HepG2 (cell line): ENCODE data around the gene DCAF6. TPM values are rescaled to one million over a fixed set of nuclear protein-coding genes. Genes with fewer than 3 reads are reported as not detected.

Source experiments
- CBX1 ChIP-seq: IDR thresholded peaks from one replicate; pipeline ENCODE4 v1.6.1; 2016; ENCODE audit warnings: antibody characterized with exemption, low read depth
- CHD2 ChIP-seq: IDR thresholded peaks from 2 replicates; pipeline ENCODE4 v1.6.1; 2011; ENCODE audit warnings: low read depth, low read length, improper control_type of control experiment
- DMAP1 ChIP-seq: IDR thresholded peaks from 2 replicates; pipeline ENCODE4 v1.6.1; 2016
- KMT2B ChIP-seq: IDR thresholded peaks from 2 replicates; pipeline ENCODE4 v1.6.1; 2016; ENCODE audit warnings: missing genetic modification reagents, missing compliant biosample characterization
- POLR2AphosphoS5 ChIP-seq: IDR thresholded peaks from 2 replicates; pipeline ENCODE4 v1.6.1; 2012; ENCODE audit warnings: low read depth, low read length
- RAD21 ChIP-seq: fragments of 450-650 bp; formaldehyde crosslinking; IDR thresholded peaks from 2 replicates; pipeline ENCODE4 v1.5.0; 2020; ENCODE audit warnings: mild to moderate bottlenecking
- RBM22 ChIP-seq: fragments of 200-400 bp; formaldehyde crosslinking; optimal IDR thresholded peaks from 2 replicates; pipeline ENCODE3; 2017; ENCODE audit warnings: mild to moderate bottlenecking, low read length, moderate library complexity
- RFX3 ChIP-seq: IDR thresholded peaks from 2 replicates; pipeline ENCODE4 v1.6.1; 2016; ENCODE audit warnings: missing biosample characterization, missing genetic modification reagents
- SUZ12 ChIP-seq: fragments of 150-350 bp; IDR thresholded peaks from 2 replicates; pipeline ENCODE4 v1.6.1; 2014; ENCODE audit warnings: low read depth, low read length
- XBP1 ChIP-seq: sonication (generic); formaldehyde crosslinking; IDR thresholded peaks from 2 replicates; pipeline ENCODE4 v1.5.0; 2020; ENCODE audit warnings: missing genetic modification reagents
- ZBTB42 ChIP-seq: sonication (generic); formaldehyde crosslinking; IDR thresholded peaks from 2 replicates; pipeline ENCODE4 v1.5.0; 2020; ENCODE audit warnings: mild to moderate bottlenecking, missing genetic modification reagents
- ZNF296 ChIP-seq: sonication (generic); formaldehyde crosslinking; conservative IDR thresholded peaks from 2 replicates; pipeline ENCODE4 v1.5.0; 2020; ENCODE audit warnings: mild to moderate bottlenecking, missing genetic modification reagents
- ZNF335 ChIP-seq: sonication (generic); formaldehyde crosslinking; IDR thresholded peaks from 2 replicates; pipeline ENCODE4 v1.4.0; 2020; ENCODE audit warnings: missing genetic modification reagents
- ZNF703 ChIP-seq: sonication (generic); formaldehyde crosslinking; IDR thresholded peaks from 2 replicates; pipeline ENCODE4 v1.5.1; 2020; ENCODE audit warnings: missing genetic modification reagents, mild to moderate bottlenecking, moderate library complexity, borderline replicate concordance
- ZNF781 ChIP-seq: sonication (generic); formaldehyde crosslinking; IDR thresholded peaks from 2 replicates; pipeline ENCODE4 v1.5.1; 2020; ENCODE audit warnings: borderline replicate concordance, mild to moderate bottlenecking, missing genetic modification reagents; ENCODE audit errors: not compliant biosample characterization
- polyA plus RNA-seq, 8 experiments: library from polyadenylated mRNA; depleted of rRNA in 3 of 8; stranded (reverse) in 7 of 8; unstranded in 1 of 8; fragments of >200 nt; fragmentation: Illumina TruSeq in 4 of 8; extraction: Trizol in 4 of 8; gene quantifications; 2 replicates each; pipeline versions ENCODE4 v1.2.1 to v1.2.3, GENCODE V29; 2011 to 2016; ENCODE audit warnings: low read depth in 4 of 8, missing spikeins in 1 of 8, mixed read lengths in 1 of 8; ENCODE audit not compliant: insufficient read depth in 1 of 8
- total RNA-seq, 5 experiments: library from RNA; depleted of rRNA; stranded (reverse); fragments of >200 nt; fragmentation: Illumina TruSeq; extraction: Trizol; gene quantifications; 2 replicates each; pipeline ENCODE4 v1.2.3, GENCODE V29; 2016; ENCODE audit warnings: low read depth in 1 of 5
- TF ChIP-seq, protein P1 (sequence below): IDR thresholded peaks from 2 replicates; pipeline ENCODE4 v1.6.1; 2012; ENCODE audit warnings: inconsistent platforms
- TF ChIP-seq, protein P2 (sequence below): sonication (generic); formaldehyde crosslinking; IDR thresholded peaks from 2 replicates; pipeline ENCODE4 v1.8.0; 2023; ENCODE audit warnings: mild to moderate bottlenecking, missing genetic modification reagents
- TF ChIP-seq, protein P3 (sequence below): sonication (generic); formaldehyde crosslinking; conservative IDR thresholded peaks from 2 replicates; pipeline ENCODE4 v1.5.0; 2020; ENCODE audit warnings: missing genetic modification reagents
- TF ChIP-seq, protein P4 (sequence below): sonication (generic); formaldehyde crosslinking; IDR thresholded peaks from 2 replicates; pipeline ENCODE4 v1.8.0; 2022; ENCODE audit warnings: mild to moderate bottlenecking, missing genetic modification reagents; ENCODE audit not compliant: insufficient replicate concordance
- TF ChIP-seq, protein P5 (sequence below): sonication (generic); formaldehyde crosslinking; IDR thresholded peaks from 2 replicates; pipeline ENCODE4 v1.4.0; 2020; ENCODE audit warnings: missing genetic modification reagents, borderline replicate concordance
- TF ChIP-seq, protein P6 (sequence below): sonication (generic); formaldehyde crosslinking; IDR thresholded peaks from 2 replicates; pipeline ENCODE4 v1.8.1; 2023; ENCODE audit warnings: mild to moderate bottlenecking, missing genetic modification reagents, borderline replicate concordance

Gene DCAF6
- total and polyA plus RNA-seq, 2 of the 13 experiments (the other 11 are each of a cell fraction or from before 2014, with no cell fraction given), result 24.7 to 33.7 TPM

DNA sequence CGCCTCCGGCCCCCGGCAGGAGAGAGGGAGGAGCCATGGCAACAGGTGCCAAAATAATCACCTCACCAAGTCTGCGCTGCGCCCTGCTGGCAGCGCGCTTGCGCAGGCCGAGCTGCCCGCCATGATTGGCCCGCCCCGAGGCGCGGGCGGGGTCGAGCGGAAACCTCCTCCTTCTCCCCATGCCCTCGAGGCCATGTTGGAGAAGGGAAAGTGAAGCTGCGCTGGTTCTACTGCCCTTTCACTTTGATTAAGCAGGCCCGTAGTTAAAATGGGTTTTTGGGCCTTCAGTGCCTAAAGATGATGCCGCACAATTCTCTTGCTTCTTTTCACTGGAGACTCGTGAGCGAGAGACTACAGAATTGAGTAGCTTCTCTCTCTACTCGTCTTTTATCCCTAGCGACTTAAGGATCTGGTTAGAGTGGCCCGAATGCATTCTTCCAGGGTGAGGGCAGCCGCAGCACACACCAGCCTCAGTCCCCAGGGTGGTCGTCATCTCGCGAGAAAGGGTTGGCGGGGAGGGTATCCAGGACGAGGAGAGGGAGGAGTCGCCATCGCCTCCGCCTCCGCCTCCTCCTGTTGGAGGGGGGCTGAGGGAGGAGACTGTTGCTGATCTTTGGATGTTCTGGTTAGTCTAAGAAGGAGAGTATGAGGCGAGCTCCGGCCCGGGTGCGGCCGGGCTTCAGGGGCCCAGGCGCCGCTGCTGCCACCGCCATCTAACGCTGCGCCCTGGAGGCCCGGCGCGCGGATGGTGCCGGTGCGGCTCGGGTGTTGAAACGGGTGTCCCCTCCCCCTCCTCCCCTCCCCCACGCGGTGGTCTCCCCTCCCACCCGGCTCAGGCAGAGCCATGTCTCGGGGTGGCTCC, at the start of gene DCAF6 (continued):
- TF ChIP-seq ZNF781 (no peak), XBP1 (CRISPR knock-in tag) (no peak; the same call in 1 of the 2 replicates), RFX3 (CRISPR knock-in tag) (peak; percentile 85), KMT2B (CRISPR knock-in tag) (peak; percentile 70; the same call in 1 of the 2 replicates), CBX1 (no peak), DMAP1 (CRISPR knock-in tag) (peak; percentile 88), CHD2 (peak; percentile 98), SUZ12 (no peak), ZNF703 (CRISPR knock-in tag) (no peak), ZNF296 (CRISPR knock-in tag) (no peak), RBM22 (peak; percentile 72), RAD21 (CRISPR knock-in tag) (peak; percentile 18; the same call in 1 of the 2 replicates), ZNF335 (CRISPR knock-in tag) (peak; percentile 27; the same call in 1 of the 2 replicates), POLR2AphosphoS5 (peak; percentile 93), ZBTB42 (CRISPR knock-in tag) (no peak)
- TF ChIP-seq, protein P1, sequence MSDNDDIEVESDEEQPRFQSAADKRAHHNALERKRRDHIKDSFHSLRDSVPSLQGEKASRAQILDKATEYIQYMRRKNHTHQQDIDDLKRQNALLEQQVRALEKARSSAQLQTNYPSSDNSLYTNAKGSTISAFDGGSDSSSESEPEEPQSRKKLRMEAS, result peak; percentile 74
- TF ChIP-seq, protein P2, sequence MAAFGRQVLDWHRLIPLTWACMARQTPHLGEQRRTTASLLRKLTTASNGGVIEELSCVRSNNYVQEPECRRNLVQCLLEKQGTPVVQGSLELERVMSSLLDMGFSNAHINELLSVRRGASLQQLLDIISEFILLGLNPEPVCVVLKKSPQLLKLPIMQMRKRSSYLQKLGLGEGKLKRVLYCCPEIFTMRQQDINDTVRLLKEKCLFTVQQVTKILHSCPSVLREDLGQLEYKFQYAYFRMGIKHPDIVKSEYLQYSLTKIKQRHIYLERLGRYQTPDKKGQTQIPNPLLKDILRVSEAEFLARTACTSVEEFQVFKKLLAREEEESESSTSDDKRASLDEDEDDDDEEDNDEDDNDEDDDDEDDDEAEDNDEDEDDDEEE (CRISPR knock-in tag), result peak; percentile 71
- TF ChIP-seq, protein P3, sequence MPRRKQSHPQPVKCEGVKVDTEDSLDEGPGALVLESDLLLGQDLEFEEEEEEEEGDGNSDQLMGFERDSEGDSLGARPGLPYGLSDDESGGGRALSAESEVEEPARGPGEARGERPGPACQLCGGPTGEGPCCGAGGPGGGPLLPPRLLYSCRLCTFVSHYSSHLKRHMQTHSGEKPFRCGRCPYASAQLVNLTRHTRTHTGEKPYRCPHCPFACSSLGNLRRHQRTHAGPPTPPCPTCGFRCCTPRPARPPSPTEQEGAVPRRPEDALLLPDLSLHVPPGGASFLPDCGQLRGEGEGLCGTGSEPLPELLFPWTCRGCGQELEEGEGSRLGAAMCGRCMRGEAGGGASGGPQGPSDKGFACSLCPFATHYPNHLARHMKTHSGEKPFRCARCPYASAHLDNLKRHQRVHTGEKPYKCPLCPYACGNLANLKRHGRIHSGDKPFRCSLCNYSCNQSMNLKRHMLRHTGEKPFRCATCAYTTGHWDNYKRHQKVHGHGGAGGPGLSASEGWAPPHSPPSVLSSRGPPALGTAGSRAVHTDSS, result no peak
- TF ChIP-seq, protein P4, sequence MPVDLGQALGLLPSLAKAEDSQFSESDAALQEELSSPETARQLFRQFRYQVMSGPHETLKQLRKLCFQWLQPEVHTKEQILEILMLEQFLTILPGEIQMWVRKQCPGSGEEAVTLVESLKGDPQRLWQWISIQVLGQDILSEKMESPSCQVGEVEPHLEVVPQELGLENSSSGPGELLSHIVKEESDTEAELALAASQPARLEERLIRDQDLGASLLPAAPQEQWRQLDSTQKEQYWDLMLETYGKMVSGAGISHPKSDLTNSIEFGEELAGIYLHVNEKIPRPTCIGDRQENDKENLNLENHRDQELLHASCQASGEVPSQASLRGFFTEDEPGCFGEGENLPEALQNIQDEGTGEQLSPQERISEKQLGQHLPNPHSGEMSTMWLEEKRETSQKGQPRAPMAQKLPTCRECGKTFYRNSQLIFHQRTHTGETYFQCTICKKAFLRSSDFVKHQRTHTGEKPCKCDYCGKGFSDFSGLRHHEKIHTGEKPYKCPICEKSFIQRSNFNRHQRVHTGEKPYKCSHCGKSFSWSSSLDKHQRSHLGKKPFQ, result peak; percentile 85
- TF ChIP-seq, protein P5, sequence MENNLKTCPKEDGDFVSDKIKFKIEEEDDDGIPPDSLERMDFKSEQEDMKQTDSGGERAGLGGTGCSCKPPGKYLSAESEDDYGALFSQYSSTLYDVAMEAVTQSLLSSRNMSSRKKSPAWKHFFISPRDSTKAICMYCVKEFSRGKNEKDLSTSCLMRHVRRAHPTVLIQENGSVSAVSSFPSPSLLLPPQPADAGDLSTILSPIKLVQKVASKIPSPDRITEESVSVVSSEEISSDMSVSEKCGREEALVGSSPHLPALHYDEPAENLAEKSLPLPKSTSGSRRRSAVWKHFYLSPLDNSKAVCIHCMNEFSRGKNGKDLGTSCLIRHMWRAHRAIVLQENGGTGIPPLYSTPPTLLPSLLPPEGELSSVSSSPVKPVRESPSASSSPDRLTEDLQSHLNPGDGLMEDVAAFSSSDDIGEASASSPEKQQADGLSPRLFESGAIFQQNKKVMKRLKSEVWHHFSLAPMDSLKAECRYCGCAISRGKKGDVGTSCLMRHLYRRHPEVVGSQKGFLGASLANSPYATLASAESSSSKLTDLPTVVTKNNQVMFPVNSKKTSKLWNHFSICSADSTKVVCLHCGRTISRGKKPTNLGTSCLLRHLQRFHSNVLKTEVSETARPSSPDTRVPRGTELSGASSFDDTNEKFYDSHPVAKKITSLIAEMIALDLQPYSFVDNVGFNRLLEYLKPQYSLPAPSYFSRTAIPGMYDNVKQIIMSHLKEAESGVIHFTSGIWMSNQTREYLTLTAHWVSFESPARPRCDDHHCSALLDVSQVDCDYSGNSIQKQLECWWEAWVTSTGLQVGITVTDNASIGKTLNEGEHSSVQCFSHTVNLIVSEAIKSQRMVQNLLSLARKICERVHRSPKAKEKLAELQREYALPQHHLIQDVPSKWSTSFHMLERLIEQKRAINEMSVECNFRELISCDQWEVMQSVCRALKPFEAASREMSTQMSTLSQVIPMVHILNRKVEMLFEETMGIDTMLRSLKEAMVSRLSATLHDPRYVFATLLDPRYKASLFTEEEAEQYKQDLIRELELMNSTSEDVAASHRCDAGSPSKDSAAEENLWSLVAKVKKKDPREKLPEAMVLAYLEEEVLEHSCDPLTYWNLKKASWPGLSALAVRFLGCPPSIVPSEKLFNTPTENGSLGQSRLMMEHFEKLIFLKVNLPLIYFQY (CRISPR knock-in tag), result peak; percentile 76; the same call in 1 of the 2 replicates
- TF ChIP-seq, protein P6, sequence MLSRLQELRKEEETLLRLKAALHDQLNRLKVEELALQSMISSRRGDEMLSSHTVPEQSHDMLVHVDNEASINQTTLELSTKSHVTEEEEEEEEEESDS (CRISPR knock-in tag), result 0 out of 2 replicates have a peak, but pooled peaks have one; percentile 80
